HG02938 (cell line): ENCODE measurements around the gene ANK3.
A peak's percentile ranks its signal among the peaks of the same experiment; 100 is the strongest.

Source experiments
- ATAC-seq: cut with Tn5 transposase; IDR thresholded peaks from one replicate; pipeline ENCODE4 v1.9.1; 2021; ENCODE audit warnings: mild to moderate bottlenecking, moderate library complexity; ENCODE audit not compliant: unreplicated experiment

The ANK3 gene

DNA sequence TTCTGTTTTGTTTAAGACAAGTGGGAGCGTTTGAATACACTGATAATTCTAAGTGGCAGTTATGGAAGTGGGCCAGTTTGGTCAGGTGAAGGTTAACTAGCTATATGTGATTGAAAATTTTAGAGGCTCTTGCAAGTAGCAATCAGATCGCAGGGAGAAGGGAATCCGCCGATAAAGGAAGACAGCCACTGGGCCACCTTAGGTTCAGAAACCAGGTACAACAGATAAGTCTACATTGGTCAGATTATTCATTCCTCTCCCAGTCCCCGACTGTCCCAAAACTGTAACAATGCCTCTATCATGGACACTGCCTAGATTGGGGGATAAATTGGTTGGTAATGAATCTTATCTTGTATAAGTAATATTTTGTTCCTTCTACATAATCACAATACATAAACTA is 8.9 kb downstream of the ANK3 start:
- no peak for ATAC-seq

DNA sequence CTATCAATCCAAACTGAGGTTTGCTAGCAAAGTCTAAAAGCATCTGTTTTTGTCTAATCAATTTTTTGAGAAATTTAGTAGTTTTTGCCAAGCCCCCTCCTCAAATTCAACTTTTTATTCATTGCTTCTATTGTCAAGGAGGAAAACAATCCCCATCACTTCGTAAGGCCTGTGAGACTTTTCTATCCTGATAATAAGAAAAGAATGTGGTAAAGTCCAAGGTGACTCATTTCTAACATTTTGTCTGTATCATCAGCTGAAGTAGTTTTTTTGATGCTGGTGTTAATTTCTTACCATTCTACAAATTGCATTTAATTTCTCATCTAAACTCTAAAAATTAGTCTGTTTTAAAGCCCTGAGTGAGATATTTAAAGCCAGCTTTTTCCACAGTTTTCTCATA is 11.7 kb downstream of the ANK3 start:
- ATAC-seq = no peak

GRCh38 chr10:60377042-60377352 is 12.7 kb downstream of the ANK3 start:
- no peak for ATAC-seq

DNA sequence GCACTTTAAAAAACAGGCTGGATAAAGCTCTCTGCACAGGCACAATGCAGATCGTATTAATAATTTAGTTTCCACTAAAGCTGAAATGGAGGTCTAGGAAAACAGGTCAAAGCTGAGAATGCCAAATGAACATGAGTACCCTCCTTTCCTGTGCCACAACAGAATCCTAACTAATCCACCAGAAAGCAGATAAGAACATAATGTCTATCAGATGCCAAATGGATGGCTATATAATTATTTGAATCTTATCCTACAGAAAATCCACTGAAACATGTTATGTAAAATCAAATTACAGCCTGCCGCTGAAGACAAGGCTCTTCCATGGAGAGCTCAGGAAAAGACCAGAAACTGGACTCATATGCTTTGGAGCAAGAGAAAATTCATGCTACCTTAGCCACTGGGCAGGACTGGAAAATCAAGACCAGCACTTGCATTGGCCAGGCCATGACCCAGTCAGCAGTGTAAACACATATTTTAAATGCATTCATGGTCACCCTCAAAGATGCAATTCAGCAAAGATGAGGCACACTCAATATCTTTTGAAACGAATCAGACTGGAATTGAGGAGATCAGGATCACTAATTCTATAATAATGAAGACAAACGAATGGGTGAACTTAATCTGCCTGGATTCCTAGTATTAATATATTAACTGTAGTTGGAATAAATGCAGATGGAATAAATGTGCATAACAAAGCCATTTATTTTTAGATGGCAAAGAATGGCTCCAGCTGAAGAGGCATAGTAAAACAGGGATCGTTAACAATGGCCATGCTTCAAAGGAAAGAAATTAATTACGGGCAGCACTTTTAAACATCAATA is 13.2 kb downstream of the ANK3 start:
- no peak for ATAC-seq

GRCh38 chr10:60375293-60376004 is 14.2 kb downstream of the ANK3 start:
- no peak for ATAC-seq

DNA sequence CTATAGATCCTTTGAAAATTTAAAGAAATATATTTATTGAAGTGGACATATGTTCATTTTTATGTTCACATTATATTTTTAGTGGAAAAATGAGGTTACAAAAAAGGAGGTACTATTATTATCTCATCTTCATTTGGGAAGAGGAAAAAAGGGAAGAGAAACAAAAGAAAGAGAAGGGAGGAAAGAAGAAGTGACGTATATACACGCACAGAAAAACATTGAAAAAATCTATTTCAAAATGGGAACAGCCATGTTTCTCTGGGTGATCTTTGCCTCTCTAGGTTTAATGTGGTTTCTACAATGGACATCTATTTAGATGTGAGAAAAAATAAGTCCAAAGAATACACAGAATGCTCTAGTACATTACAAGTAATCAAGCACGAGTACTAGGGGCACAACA is 14.8 kb downstream of the ANK3 start:
- ATAC-seq = no peak

- ATAC-seq = no peak
Observed at GRCh38 chr10:60372436-60372835, 17.2 kb downstream of the ANK3 start.

DNA sequence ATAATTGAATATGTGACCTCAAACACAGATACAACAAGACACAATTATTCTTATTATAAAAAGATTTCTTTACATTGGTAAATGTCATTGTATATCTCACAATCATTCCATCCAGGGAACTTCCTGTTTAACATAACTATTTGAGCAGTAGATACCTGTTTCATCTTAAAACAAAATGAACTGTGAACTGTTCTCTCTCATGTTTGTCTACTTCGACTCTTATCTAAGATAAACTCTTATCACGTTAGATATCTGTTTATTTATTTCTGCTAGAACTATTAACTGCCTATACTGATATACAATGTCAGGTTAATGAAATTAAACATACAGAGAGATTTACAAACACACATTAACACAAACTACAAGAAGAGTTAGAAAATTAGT is 20.1 kb downstream of the ANK3 start:
- ATAC-seq = no peak

- no peak for ATAC-seq
Observed at GRCh38 chr10:60368875-60369546, 20.7 kb downstream of the ANK3 start.

- no peak for ATAC-seq
Observed at GRCh38 chr10:60367901-60368300, 21.8 kb downstream of the ANK3 start.

- no peak for ATAC-seq
Observed at GRCh38 chr10:60367431-60367830, 22.2 kb downstream of the ANK3 start.

- ATAC-seq = no peak
Observed at GRCh38 chr10:60367024-60367423, 22.7 kb downstream of the ANK3 start.

GRCh38 chr10:60363187-60363586 is 26.5 kb downstream of the ANK3 start:
- no peak for ATAC-seq

- no peak for ATAC-seq
Observed at GRCh38 chr10:60362461-60362860, 27.2 kb downstream of the ANK3 start.

DNA sequence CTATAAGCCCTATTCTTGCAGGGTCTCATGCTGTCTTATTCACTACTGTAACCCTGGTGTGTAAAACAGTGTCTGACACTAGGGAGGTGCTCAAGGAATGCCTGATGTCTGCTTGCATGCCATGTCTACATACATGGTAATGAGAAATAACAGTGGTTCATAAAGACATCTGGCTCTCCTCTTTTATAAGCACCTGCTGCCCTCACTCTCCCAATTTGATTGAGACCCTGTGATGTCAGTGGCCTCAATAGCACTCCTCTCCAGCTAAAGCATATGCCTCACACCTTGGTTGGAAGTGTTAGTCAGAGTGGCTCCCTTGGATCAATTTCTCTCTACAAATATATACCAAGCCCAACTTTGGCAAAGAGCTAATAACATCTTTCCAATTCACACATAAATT is 30.6 kb downstream of the ANK3 start:
- no peak for ATAC-seq

DNA sequence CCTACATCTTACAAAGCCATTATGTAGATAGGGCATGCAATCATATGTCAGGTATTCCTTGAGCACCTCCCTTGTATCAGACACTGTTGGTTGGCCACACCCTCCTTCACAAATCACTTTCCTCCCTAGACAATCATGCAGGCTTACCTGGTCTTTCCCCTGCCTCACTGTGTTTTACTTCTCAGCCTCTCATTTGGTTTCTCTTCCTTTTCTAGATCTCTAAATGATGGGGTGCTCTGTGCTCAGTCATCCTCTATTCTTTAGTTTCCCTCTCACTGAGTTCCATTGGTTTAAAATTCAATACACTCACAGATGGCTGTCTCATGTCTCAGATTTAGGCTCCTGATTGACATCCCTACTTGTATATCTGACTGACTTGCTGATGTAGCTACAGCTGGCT is 31.4 kb downstream of the ANK3 start:
- peak; percentile 92 for ATAC-seq

DNA sequence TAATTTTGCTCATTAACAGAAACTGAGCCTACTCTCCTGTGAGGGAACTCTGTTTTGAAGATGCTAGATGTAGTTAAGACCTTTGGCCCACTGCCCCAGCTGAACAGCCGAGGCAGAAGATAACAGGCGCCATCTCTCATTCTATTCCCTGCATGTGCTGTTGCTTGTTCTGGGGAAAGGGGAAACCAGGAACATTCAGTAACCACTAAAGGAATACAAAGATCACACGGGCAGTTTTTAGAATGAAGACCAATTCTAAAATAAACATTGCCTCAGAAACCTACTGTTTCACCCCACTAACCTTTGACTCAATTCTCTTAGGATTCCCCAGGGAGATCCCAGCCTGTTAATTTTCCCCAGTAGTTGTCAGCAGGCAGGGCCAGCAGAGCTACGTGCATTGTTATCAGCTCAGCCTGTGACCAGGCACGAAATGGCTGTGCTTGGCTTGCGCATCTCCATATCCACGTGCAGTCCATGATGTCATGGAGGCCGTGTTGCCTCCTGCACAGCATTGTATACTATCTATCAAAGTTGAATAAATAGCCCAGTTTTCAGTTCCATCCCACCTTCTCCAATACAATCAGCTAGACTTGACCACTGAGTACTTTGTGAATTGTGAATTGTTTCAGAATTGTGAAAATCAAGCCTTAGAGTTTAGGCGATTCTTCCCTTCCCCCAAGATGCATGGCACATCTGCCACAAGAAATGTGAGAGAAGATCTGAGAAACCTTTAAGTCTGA is 36.0 kb downstream of the ANK3 start:
- no peak for ATAC-seq

DNA sequence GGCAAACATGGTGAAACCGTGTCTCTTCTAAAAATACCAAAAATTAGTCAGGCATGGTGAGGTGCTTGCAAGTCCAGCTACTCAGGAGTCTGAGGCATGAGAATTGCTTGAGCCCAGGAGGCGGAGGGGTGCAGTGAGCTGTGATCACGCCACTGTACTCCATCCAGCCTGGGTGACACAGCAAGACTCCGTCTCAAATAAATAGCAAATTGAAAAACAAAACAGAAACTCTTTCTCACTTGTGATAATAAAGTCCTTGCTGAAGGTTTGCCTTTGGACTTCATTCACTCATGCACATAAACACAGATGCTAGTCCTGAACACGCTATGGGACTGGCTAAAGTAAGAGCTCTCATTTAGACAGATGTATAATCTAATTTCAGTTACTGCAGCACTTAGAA is 37.6 kb downstream of the ANK3 start:
- ATAC-seq = peak; percentile 55

GRCh38 chr10:60351191-60351853 is 38.4 kb downstream of the ANK3 start:
- peak; percentile 55 for ATAC-seq

DNA sequence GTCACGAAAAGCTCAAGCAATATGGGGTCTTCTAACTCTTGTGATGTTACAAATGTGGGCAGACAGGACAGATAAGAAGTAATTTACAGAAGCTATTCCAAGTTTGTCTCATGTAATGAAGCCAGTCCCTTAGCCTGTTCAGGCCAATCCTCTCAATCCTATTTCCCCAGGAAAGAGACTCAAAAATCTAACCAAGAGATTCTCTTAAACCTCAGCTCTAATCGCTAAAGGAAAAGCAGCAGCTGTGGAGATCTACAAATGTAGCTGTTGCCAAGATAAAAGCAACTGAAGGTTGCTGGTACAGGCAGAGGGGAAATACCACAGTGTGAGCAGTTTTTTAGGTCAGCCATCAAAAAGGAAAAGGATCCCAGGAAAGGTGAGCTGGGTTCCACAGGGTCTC is 39.3 kb downstream of the ANK3 start:
- ATAC-seq = no peak

GRCh38 chr10:60349426-60349825 is 40.2 kb downstream of the ANK3 start:
- no peak for ATAC-seq
